HG03135 (cell line): Measurements from ENCODE around the gene CAPZA1.
A peak's percentile ranks its signal among the peaks of the same experiment; 100 is the strongest.
"Not testable (repeated sequence)": the region's sequence is repeated elsewhere in the genome, so short reads cannot be mapped to it uniquely, and the experiment has no call there.

Source experiments
- ATAC-seq: cut with Tn5 transposase; IDR thresholded peaks from one replicate; pipeline ENCODE4 v1.9.1; 2021; ENCODE audit warnings: mild to moderate bottlenecking, moderate library complexity; ENCODE audit not compliant: unreplicated experiment

CAPZA1 gene

DNA sequence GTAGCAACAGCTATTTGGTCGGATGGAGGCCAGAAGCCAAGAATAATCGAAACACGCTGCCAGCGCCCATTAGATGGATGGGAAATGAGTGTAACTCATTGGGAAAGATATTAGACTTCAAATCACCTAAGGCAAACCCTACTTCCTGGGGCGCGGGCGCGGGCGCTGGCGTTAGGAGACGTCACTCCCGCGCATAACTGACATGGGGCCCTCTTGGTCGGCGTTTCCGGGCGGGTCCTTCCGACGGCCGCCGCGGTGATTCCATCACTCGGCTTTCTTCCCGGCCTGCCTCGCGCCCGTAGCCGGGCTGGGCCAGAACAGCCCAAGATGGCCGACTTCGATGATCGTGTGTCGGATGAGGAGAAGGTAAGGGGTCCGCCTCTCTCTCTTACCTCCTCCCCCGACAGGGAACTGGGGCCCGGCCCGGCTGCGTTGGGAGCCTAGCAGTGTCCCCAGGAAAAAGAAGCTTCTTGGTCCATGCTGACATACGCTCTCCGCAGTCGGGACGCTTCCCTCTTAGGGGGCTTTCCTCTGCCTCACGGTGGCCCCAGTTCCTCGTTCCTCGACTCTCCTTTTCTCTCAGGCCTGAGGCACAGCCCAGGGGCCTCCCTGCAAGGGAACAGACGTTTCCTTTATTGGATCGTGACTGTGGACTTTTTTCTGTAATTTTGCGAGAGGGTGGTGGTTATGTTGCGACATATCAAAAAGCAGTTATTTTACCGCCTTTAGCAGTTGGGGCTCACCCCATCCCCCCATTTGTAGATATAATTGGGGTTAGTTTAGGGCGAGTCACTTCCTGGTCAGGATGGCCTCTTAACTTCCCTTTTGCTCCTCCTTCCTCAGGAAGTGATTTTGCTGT is at the start of gene CAPZA1:
Gene CAPZA1, plus strand, starts transcription at position 315 of the 859 bp plus-strand sequence. Its CDS starts 13 bp downstream, at position 328.
- peak; percentile 81 for ATAC-seq

DNA sequence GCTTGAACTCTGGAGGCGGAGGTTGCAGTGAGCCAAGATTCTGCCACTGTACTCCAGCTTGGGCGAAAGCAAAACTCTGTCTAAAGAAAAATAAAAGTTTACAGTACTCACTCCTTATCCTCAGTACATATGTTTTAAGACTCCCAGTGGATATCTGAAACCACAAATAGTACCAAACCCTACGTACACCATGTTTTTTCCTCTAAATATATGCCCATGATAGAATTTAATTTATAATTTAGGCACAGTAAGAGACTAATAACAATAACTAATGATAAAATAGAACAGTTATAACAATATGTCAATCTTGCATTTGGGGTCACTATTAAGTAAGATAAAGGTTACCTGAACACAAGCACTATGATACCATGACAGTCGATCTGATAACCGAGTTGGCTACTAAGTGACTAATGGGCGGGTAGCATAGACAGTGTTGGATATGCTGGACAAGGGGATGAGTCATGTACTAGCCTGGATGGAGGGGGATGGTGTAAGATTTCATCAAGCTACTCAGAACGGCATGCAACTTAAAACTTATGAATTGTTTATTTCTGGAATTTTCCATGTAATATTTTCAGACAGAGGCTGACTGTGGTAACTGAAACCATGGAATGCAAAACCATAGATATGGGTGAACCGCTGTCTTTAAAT is 44.4 kb upstream of the CAPZA1 start:
- no peak for ATAC-seq

DNA sequence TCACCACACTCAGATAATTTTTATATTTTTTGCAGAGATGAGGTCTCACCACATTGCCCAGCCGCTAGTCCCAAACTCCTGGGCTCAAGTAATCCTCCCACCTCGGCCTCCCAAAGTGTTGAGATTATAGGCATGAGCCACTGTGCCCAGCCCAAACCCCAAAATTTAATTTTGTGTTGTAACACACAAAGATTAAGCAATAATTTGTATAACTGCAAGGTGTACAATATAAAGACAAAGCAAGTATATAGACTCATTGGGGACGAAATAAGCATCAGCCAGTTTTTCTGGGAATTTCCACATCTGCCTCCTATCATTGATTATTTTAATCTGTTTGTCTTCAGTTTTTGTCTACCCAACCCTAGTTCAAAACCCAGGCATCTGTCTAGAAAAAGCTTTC is 43.4 kb upstream of the CAPZA1 start:
- no peak for ATAC-seq

DNA sequence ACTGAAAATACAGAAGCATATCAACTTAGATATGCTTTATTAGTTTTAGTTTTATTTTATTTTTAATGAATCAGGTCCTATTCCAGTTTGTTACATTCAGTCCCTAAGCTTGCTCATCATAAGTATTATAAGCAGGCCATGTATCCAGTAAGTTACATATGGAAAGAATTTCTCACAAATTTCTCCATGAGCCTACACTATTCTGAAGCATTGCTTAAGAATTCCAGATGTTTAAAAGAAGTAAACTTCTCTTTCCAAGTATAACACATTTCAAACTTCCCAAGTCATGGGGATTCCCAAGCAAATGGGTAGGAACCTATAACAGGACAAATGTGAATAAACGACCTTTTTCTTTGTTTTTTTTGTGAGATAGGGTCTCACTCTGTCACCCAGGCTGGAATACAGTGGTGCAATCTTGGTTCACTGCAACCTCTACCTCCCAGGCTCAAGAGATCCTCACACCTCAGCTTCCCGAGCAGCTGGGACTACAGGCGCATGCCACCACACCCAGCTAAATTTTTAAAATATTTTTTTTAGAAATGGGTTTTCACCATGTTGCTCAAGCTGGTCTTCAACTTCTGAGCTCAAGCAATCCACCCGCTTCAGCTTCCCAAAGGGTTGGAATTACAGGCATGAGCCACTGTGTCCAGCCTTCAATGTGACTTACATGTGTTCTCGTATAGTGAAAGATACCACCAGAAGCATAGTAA is 39.7 kb upstream of the CAPZA1 start:
- ATAC-seq: no peak

DNA sequence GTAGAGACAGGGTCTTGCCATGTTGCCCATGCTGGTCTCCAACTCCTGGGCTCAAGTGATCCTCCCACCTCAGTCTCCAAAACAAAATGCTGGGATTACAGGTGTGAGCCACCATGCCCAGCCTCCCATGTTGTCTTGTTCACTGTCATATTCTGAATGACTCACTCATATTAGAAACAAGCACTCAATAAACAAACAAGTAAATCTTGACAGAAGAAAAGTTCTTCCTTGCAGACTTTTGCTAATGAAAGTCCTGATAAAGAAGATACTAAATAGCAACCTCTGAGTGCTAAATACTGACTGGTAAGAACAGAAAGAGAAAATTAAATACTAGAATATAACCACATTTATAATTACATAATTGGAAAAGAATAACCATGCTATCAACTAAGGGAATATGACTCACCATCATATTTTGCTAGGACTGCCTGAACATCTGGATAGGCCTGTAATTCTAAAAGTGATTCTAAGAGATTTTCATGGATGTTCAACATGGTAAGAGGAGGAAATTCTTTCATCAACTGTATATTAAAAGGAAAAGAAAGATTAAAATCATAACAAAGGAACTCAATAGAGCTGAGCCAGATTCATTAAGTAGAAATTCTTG is 37.9 kb upstream of the CAPZA1 start:
- no peak for ATAC-seq

DNA sequence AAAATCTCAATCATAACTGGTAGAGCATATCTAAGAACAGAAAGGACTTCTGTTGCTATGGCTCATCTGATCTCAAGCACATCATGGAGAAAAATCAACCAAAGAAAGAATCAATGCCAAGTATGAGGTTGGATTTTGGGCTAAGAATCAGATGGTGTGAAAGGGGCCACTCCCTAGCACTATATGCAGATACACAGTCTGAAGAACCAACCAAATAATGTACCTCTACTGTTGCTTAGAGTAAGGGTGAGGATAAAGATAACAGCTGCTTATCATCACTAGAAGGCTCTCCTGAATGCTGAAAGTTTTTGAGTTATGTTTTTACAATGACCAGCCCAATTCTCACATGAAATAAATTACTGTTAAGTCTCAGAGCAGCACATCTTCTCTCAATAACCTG is 36.3 kb upstream of the CAPZA1 start:
- no peak for ATAC-seq

DNA sequence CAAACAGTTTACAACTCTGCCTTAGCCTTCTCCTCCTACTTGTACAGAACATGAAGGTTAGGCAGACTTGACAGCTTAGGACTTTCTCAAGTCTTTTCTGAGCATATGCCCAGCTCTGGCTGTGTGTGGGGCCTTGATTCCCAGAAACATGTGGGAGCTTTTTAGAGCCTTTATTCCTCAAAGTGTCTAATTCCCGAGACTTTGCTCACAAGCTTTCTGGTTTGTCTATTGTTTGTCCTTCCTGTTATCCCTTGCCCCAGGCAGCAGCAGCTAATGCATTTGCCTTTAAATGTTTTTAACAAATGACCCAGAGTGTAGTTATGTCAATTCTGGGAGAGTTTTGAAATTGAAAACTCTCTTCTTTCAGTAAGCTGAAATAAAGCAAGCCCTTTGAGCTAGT is 29.9 kb upstream of the CAPZA1 start:
- ATAC-seq: no peak

DNA sequence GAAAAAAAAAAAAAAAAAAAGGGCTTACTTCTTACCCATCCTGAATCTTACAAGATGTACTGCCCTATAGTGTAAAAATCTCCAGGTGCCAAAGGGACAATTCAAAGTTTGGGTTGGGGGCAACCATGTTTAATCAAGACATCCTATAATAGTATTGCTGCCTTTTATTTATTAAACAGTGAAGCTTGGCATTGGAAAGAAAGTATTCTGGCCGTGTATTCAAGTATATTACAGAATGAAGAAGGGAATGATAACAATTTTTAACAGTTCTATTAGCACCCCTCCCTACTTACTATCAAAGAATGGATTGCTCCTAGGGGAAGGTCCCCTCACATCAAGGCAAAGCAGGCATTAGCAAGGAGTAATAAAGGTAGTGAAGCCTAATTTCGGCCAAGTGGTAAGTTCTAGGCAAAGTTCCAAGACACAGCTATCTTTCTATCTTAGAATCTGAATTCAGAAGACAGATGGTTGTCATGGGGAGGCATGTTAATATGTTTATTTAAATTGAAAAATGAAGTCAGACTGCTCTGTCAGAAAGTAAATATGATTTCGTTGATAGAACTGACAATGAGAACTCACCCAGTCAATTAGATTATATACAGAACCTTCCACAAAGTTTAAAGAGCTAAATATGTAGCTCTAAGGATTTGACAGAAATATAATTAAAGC is 25.3 kb upstream of the CAPZA1 start:
- no peak for ATAC-seq

DNA sequence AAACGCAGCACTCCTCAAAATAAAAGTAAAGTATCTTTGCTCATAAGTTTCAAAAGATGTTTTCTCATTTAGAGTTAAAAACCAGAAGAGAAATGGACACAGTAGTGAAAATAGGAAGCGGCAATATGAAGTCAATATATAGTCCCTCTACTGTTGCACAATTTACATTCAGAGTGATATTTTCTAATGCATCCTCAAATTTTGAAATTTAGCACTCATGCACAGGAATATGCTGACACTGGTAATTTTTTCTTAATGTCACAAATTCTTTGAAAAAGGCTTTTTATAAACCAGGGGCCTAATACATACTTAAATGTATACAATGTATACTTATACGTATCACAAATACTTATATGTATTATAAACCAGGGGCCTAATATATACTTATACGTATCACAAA is 20.2 kb upstream of the CAPZA1 start:
- ATAC-seq: no peak

DNA sequence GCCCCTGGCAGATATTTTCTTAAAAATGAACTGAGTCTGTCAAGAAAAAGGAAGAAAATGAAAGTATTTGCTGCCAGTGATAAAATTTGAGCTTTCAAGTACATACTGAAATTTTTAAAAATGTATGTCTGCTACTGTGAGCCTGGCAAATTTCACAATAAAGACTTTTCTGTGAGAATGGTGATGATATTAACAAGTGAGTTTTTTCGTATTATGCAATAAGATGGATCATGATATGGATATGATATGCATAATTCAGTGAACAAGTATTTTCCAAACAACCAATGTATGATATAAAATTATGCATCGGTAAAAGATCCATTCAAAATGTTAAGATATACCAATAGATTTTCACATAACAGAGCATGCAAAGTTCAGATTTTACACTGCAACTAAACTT is 16.6 kb upstream of the CAPZA1 start:
- no peak for ATAC-seq

DNA sequence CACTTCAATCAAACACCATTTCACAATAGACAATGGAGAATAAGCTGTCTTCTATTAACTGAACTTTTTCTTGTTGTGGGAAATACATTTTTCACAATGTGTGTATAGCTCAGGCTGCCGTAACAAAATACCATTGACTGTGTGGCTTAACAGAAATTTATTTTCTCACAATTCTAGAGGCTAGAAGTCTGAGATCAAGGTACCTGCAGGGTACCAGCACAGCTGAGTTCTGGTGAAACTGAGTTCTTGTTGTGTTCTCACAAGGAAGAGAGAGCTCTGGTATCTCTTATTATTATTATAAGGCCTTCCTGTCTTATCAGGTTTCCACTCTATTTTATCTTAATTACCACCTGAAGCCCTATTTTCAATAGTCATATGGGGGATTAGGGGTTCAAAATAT is 16.1 kb upstream of the CAPZA1 start:
- no peak for ATAC-seq

DNA sequence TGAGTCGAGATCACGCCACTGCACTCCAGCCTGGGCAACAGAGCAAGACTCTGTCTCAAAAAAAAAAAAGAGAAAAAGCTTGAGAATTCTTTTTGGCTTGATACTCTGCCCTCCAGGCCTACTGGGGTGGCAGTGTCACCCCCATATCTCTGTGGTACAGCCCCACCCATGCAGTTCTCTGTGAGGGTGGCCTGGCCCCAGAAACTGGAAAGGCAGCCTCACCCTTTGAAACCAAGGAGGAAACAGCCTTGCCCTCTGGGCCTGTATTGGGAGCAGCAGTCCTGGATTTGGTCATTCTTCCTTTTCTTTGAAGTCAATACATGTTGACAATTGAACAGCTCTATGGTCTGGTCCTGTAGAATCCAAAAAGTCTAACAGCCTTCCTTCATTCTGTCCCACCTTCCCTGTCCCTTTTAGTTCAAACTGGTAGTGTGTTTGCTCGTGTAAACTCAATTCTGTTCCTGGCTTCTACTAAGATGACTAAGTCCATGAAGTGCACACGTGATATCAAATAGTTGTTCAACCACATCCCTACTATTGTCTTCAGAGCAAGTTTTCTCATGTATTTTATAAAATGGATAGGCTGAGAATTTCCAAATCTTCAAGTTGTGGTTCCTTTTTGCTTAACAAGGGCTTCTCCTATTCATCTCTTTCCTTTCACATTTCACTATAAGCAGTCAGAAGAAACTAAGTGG is 13.9 kb upstream of the CAPZA1 start:
- no peak for ATAC-seq

DNA sequence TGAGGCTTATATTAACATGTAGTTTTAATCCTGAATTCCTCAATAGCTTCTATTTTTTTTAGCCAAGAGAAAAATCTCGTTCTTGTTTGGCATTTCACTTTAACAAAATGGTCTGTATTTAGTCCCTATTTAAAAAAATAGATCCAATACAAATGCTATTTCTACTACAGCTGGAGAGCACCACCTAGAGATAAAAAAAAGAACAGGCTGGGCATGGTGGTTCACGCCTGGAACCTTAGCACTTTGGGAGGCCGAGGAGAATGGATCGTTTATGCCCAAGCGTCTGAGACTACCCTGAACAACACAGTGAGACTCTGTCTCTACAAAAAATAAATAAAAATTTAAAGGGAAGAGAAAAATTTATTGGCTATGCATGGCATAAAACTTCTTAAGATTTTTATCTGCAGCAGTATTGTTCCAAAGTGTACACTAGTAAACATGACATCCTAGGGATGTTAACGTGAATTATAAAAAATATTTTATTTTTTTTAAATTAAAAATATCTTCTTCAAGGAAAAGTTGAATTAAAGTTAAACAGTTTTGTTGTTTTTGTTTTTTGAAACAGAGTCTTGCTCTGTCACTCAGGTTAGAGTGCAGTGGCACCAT is 5.1 kb upstream of the CAPZA1 start:
- ATAC-seq: no peak

DNA sequence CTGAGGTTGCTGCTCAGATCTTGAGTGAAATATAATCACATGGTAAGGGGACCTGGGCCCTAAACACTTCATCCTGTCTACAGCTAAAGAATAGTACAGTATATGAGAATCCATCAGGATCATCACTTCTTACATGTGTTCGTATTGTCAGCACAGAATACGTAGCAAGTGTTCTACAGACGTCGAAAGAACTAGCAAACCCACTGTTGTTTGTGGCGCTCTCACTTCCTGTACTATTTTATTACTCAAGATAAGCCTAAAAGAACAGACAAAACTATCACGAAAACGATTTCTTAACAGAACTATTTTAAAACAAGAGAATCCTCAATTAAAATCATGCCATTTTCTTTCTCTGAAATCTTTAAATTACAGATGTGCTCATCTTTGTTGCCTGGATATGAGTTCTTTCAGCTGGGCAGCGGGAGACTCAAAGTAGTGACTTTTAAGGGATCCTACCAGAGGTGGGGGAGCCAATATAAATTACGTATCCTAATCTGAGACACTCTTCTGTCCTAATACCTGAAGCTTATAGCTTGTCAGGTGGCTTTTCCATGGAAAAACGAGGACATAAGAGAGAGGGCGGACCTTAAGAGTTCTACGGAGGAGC is 1.4 kb upstream of the CAPZA1 start:
- ATAC-seq: no peak

DNA sequence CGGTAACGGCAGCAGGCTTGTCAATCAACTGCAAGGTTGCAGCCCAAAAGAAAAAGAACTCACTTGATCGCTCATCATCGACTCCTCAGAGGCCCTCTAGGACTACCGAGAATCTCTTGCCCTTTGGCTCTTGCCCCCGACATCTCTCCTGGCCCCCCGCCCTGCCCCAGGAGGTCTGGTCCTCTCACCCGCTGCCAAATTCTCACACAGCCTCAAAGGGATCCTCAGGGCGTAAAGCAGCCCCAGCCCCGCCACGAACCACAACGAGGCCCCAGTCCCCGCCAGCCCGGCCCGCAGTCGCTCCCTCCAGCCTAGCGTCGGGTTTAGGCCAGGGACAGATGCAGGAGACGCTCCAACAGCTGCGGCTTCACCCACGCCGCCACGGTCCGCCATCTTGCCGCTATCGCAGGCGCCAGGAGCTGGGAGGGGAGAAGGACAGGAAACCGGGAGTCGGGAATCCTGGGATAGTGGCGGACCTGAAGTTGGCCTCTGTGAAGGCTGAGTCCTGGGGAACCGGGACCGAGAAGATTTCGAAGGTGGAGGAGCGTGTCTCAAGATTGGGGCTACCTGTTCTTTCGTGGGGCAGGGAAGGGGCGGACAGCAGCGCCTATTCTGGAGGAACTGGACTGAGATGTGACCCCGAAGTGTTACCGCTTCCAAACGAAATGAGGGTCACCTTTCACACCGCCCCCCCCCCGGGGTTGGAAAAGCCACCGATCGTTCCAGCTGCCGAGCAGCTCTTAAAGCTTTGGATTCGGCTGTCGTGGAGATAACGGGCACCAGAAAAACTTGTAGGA is 713 bp upstream of the CAPZA1 start, which contains the start of gene ST7L:
Gene ST7L, minus strand, starts transcription at position 421 of the 797 bp plus-strand sequence. Its CDS starts 28 bp downstream, at position 393.
- ATAC-seq: no peak

DNA sequence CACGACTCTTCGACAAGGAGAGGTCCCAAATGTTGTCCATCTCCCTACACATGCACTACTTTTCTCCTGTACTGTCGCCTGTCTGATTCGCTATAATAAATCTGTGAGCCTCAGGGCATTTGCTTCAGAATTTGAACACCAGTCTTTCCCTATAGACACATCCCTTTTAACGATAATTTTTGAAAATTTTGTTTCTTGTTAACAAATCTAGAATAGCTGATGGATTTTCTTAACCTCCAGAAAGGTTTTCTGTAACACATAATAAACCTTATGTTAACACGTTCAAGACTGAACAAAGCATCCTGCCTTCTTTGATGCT is 704 bp downstream of the CAPZA1 start:
- ATAC-seq: no peak

DNA sequence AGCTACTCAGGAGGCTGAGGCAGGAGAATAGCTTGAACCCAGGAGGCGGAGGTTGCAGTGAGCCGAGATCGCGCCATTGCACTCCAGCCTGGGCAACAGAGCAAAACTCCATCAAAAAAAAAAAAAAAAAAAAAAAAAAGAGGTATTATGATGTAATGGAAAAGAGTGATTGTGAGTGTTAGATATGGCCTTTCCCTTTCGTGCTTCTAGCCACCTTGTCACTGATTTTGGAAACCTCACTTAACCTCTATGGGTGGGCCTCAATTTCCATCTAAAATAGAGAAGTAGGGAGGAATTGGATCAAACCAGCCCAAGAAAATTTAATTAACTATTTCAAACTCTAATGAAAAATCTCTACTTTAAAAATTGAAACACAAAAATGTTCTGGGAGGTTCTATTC is 4.9 kb downstream of the CAPZA1 start:
- ATAC-seq: not testable (repeated sequence)

DNA sequence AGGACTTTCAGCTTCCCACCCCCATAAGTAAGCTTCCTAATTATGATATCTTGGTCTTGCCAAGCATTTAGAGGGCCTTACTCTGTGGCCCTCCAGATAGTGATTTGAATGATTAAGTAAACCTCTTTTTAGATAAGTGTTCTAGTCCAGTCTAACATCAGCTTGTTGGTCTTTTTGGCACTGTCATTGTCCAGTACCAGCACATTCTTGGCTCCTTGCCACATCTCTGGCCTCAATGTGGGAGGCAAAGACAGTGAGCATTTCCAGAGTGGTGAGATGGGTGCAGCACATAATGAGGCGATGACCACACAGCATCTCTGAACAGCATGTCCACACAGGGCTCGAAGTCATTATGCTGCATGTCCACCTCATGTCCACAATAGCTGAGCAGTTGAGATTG is 6.1 kb downstream of the CAPZA1 start:
- no peak for ATAC-seq

DNA sequence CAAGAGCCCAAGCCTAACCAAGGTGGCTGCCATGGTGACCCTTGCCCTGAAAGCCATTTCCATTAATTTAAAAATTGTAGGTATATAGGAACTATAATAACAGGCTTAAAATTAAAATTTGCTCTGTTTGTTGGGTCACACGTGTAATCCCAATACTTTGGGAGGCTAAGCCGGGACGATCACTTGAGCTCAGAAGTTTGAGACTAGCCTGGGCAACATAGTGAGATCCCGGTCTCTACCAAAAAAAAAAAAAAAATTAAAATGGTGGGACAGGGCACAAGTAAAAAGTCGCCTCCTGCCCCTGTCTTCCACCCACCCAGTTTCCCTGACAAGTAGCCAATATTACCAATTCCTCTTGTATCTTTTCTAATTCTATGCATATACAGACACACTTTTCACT is 6.6 kb downstream of the CAPZA1 start:
- no peak for ATAC-seq
